Body of pancreas (tissue), 4 donors: ENCODE measurements around the gene SLC1A5.

Source experiments
- CTCF ChIP-seq, 7 experiments: fragments of 450-650 bp in 4 of 7; fragments of 200-600 bp in 3 of 7; sonication (generic) in 3 of 7; IDR thresholded peaks; one replicate each; pipeline ENCODE4 v1.5.1; 2016 to 2019; ENCODE audit warnings: antibody characterized with exemption in 7 of 7
- POLR2A ChIP-seq, 3 donors: fragments of 450-650 bp; IDR thresholded peaks; one replicate each; pipeline ENCODE4 v1.6.1; 2016; ENCODE audit warnings: antibody characterized with exemption in 3 of 3, mild to moderate bottlenecking in 2 of 3

GRCh38 chr19:46732172-46732938, 56.0 kb downstream of the SLC1A5 start:
- no peak for TF ChIP-seq CTCF (IDR thresholded peaks at IDR 0.05)
- no peak for TF ChIP-seq POLR2A (IDR thresholded peaks at IDR 0.05)
